HG03442 (cell line): ENCODE results near the gene MORC3.
"Not testable (repeated sequence)": the region's sequence is repeated elsewhere in the genome, so short reads cannot be mapped to it uniquely, and the experiment has no call there.

Source experiments
- ATAC-seq: cut with Tn5 transposase; IDR thresholded peaks from one replicate; pipeline ENCODE4 v1.9.1; 2021; ENCODE audit warnings: mild to moderate bottlenecking, moderate library complexity; ENCODE audit not compliant: unreplicated experiment

MORC3 gene

GRCh38 chr21:36319767-36320420, at the start of gene MORC3:
TSS of gene MORC3 (plus strand) at chr21:36320197. CDS start at chr21:36320265, 68 bp downstream.
- peak; percentile 85 for ATAC-seq

GRCh38 chr21:36270786-36271695, 49.0 kb upstream of the MORC3 start:
- not testable (repeated sequence) for ATAC-seq

- no peak for ATAC-seq
Measured at GRCh38 chr21:36274128-36274527, 45.9 kb upstream of the MORC3 start.

GRCh38 chr21:36282568-36283230, 37.3 kb upstream of the MORC3 start:
- ATAC-seq, result no peak

- not testable (repeated sequence) for ATAC-seq
Measured at GRCh38 chr21:36283231-36283622, 36.8 kb upstream of the MORC3 start.

GRCh38 chr21:36288651-36289243, 31.2 kb upstream of the MORC3 start:
- no peak for ATAC-seq

GRCh38 chr21:36291509-36291908, 28.5 kb upstream of the MORC3 start:
- ATAC-seq, result no peak

- no peak for ATAC-seq
Measured at GRCh38 chr21:36297406-36297937, 22.5 kb upstream of the MORC3 start.

- peak; percentile 96 for ATAC-seq
Measured at GRCh38 chr21:36297938-36298572, 21.9 kb upstream of the MORC3 start.

GRCh38 chr21:36306872-36307534, 13.0 kb upstream of the MORC3 start:
- ATAC-seq, result no peak

- ATAC-seq, result peak; percentile 72
Measured at GRCh38 chr21:36310016-36310415, 10.0 kb upstream of the MORC3 start.

- ATAC-seq, result not testable (repeated sequence)
Measured at GRCh38 chr21:36313446-36313845, 6.6 kb upstream of the MORC3 start.

- not testable (repeated sequence) for ATAC-seq
Measured at GRCh38 chr21:36316045-36316444, 4.0 kb upstream of the MORC3 start.

- no peak for ATAC-seq
Measured at GRCh38 chr21:36316872-36317484, 3.0 kb upstream of the MORC3 start.

GRCh38 chr21:36319406-36319766, 611 bp upstream of the MORC3 start:
- ATAC-seq, result not testable (repeated sequence)

- peak; percentile 34 for ATAC-seq
Measured at GRCh38 chr21:36320421-36321324, 676 bp downstream of the MORC3 start.

- no peak for ATAC-seq
Measured at GRCh38 chr21:36321325-36322082, 1.5 kb downstream of the MORC3 start.

- ATAC-seq, result no peak
Measured at GRCh38 chr21:36322083-36322424, 2.1 kb downstream of the MORC3 start.
